ENCODE data around the gene GK.
A peak's percentile ranks its signal among the peaks of the same experiment; 100 is the strongest.
"Not testable (repeated sequence)": the region's sequence is repeated elsewhere in the genome, so short reads cannot be mapped to it uniquely, and the experiment has no call there.

The GK gene

GRCh38 chrX:30748342-30748960 is 95.2 kb downstream of the GK start:
- Histone ChIP-seq H3K23ac (ENCODE audit: low read length) (no peak overlapping the region), H3K4me2 (ENCODE audit: low read length) (no peak overlapping the region), H2AK5ac (ENCODE audit: low read length) (no peak overlapping the region), H3K4ac (ENCODE audit: low read depth, low read length) (no peak overlapping the region), H2BK120ac (ENCODE audit: insufficient read depth, low read length, poor library complexity) (no peak overlapping the region), H3K79me2 (ENCODE audit: control insufficient read depth, insufficient read depth, low read length, poor library complexity) (no peaks in the 10 kb centered on the region), H3K27ac (ENCODE audit: low read depth, low read length) (no peak overlapping the region), H3K18ac (ENCODE audit: low read length) (no peak overlapping the region), H4K12ac (ENCODE audit: low read depth, low read length) (no peak overlapping the region), H3K36me3 (ENCODE audit: control insufficient read depth in 1 of 2, insufficient read depth in 2 of 2, low read length in 2 of 2) (no peaks in the 10 kb centered on the region), H3K4me1 (ENCODE audit: control insufficient read depth in 1 of 2, insufficient read depth in 2 of 2, low read length in 2 of 2) (no peaks in the 10 kb centered on the region), H2BK5ac (ENCODE audit: low read depth, low read length, poor library complexity) (no peak overlapping the region), H3K4me3 (ENCODE audit: low read depth, low read length) (no peak overlapping the region), H3K9me3 (ENCODE audit: insufficient read depth, low read depth, low read length) (no peaks in the 10 kb centered on the region), H3K27me3 (ENCODE audit: insufficient read depth, low read length) (no peaks in the 10 kb centered on the region), H2AFZ (ENCODE audit: insufficient read depth, low read length, poor library complexity) (no peak overlapping the region), H3K79me1 (ENCODE audit: low read length) (no peaks in the 10 kb centered on the region), H4K8ac (ENCODE audit: low read depth, low read length) (no peak overlapping the region), H4K91ac (ENCODE audit: low read depth, low read length) (no peak overlapping the region), H2BK12ac (ENCODE audit: low read length) (no peak overlapping the region), H3K9ac (ENCODE audit: low read length) (no peak overlapping the region), H3K14ac (ENCODE audit: low read length) (no peak overlapping the region)
- no CpG with 5 or more reads among the region's 11 CpGs for WGBS (ENCODE audit: extremely low coverage, insufficient coverage, insufficient read length)
- DNase-seq, result peak; percentile 66 to 72

GRCh38 chrX:30751497-30751896 is 98.3 kb downstream of the GK start:
- no CpG with 5 or more reads among the region's 3 CpGs for WGBS (ENCODE audit: extremely low coverage, insufficient coverage, insufficient read length)

GRCh38 chrX:30762755-30763154 is 109.5 kb downstream of the GK start:
- no peak overlapping the region for H4K91ac ChIP-seq (ENCODE audit: low read depth, low read length)
- no peak overlapping the region for H3K23ac ChIP-seq (ENCODE audit: low read length)
- no peaks in the 10 kb centered on the region for H3K9me3 ChIP-seq (ENCODE audit: insufficient read depth, low read depth, low read length)
- H2BK12ac ChIP-seq (ENCODE audit: low read length), result no peak overlapping the region
- no peaks in the 10 kb centered on the region for H3K4me1 ChIP-seq (ENCODE audit: control insufficient read depth in 1 of 2, insufficient read depth in 2 of 2, low read length in 2 of 2)
- no peaks in the 10 kb centered on the region for H3K79me2 ChIP-seq (ENCODE audit: control insufficient read depth, insufficient read depth, low read length, poor library complexity)
- H3K4ac ChIP-seq (ENCODE audit: low read depth, low read length), result no peak overlapping the region
- no peak overlapping the region for H4K12ac ChIP-seq (ENCODE audit: low read depth, low read length)
- H2AFZ ChIP-seq (ENCODE audit: insufficient read depth, low read length, poor library complexity), result no peak overlapping the region
- no peak for DNase-seq
- H4K8ac ChIP-seq (ENCODE audit: low read depth, low read length), result no peak overlapping the region
- H2AK5ac ChIP-seq (ENCODE audit: low read length), result no peak overlapping the region
- no peak overlapping the region for H3K27ac ChIP-seq (ENCODE audit: low read depth, low read length)
- no peak overlapping the region for H2BK5ac ChIP-seq (ENCODE audit: low read depth, low read length, poor library complexity)
- no CpG with 5 or more reads among the region's 3 CpGs for WGBS (ENCODE audit: extremely low coverage, insufficient coverage, insufficient read length)
- no peak overlapping the region for H3K4me3 ChIP-seq (ENCODE audit: low read depth, low read length)
- H3K36me3 ChIP-seq (ENCODE audit: control insufficient read depth in 1 of 2, insufficient read depth in 2 of 2, low read length in 2 of 2), result no peaks in the 10 kb centered on the region
- no peak overlapping the region for H3K14ac ChIP-seq (ENCODE audit: low read length)
- H2BK120ac ChIP-seq (ENCODE audit: insufficient read depth, low read length, poor library complexity), result no peak overlapping the region
- H3K27me3 ChIP-seq (ENCODE audit: insufficient read depth, low read length), result no peaks in the 10 kb centered on the region
- H3K9ac ChIP-seq (ENCODE audit: low read length), result no peak overlapping the region
- no peak overlapping the region for H3K4me2 ChIP-seq (ENCODE audit: low read length)
- no peaks in the 10 kb centered on the region for H3K79me1 ChIP-seq (ENCODE audit: low read length)
- no peak overlapping the region for H3K18ac ChIP-seq (ENCODE audit: low read length)

More at GRCh38 chrX:30751497-30751896, 98.3 kb downstream of the GK start:
- no peak overlapping the region for H3K4ac ChIP-seq (ENCODE audit: low read depth, low read length)
- H2AK5ac ChIP-seq (ENCODE audit: low read length), result no peak overlapping the region
- no peak overlapping the region for H3K27ac ChIP-seq (ENCODE audit: low read depth, low read length)
- H3K4me2 ChIP-seq (ENCODE audit: low read length), result no peak overlapping the region
- H4K8ac ChIP-seq (ENCODE audit: low read depth, low read length), result no peak overlapping the region
- H3K4me3 ChIP-seq (ENCODE audit: low read depth, low read length), result no peak overlapping the region
- no peak overlapping the region for H2AFZ ChIP-seq (ENCODE audit: insufficient read depth, low read length, poor library complexity)
- H4K91ac ChIP-seq (ENCODE audit: low read depth, low read length), result no peak overlapping the region
- peak; percentile 15 to 38 for DNase-seq
- no peaks in the 10 kb centered on the region for H3K36me3 ChIP-seq (ENCODE audit: control insufficient read depth in 1 of 2, insufficient read depth in 2 of 2, low read length in 2 of 2)
- no peaks in the 10 kb centered on the region for H3K79me2 ChIP-seq (ENCODE audit: control insufficient read depth, insufficient read depth, low read length, poor library complexity)
- no peak overlapping the region for H4K12ac ChIP-seq (ENCODE audit: low read depth, low read length)
- H2BK12ac ChIP-seq (ENCODE audit: low read length), result no peak overlapping the region
- H3K27me3 ChIP-seq (ENCODE audit: insufficient read depth, low read length), result no peaks in the 10 kb centered on the region
- H3K23ac ChIP-seq (ENCODE audit: low read length), result no peak overlapping the region
- H2BK5ac ChIP-seq (ENCODE audit: low read depth, low read length, poor library complexity), result no peak overlapping the region
- no peak overlapping the region for H3K9ac ChIP-seq (ENCODE audit: low read length)
- H3K79me1 ChIP-seq (ENCODE audit: low read length), result no peaks in the 10 kb centered on the region
- no peaks in the 10 kb centered on the region for H3K4me1 ChIP-seq (ENCODE audit: control insufficient read depth in 1 of 2, insufficient read depth in 2 of 2, low read length in 2 of 2)
- H3K9me3 ChIP-seq (ENCODE audit: insufficient read depth, low read depth, low read length), result no peaks in the 10 kb centered on the region
- H2BK120ac ChIP-seq (ENCODE audit: insufficient read depth, low read length, poor library complexity), result no peak overlapping the region
- H3K14ac ChIP-seq (ENCODE audit: low read length), result no peak overlapping the region
- H3K18ac ChIP-seq (ENCODE audit: low read length), result no peak overlapping the region

GRCh38 chrX:30773764-30774163 is 120.5 kb downstream of the GK start:
- H2BK120ac ChIP-seq (ENCODE audit: insufficient read depth, low read length, poor library complexity); H3K18ac ChIP-seq (ENCODE audit: low read length); H3K4me2 ChIP-seq (ENCODE audit: low read length); H2BK5ac ChIP-seq (ENCODE audit: low read depth, low read length, poor library complexity); H3K23ac ChIP-seq (ENCODE audit: low read length); H3K9me3 ChIP-seq (ENCODE audit: insufficient read depth, low read depth, low read length); H3K27ac ChIP-seq (ENCODE audit: low read depth, low read length); H3K4ac ChIP-seq (ENCODE audit: low read depth, low read length); H3K79me2 ChIP-seq (ENCODE audit: control insufficient read depth, insufficient read depth, low read length, poor library complexity); H4K12ac ChIP-seq (ENCODE audit: low read depth, low read length); H3K4me1 ChIP-seq (ENCODE audit: control insufficient read depth in 1 of 2, insufficient read depth in 2 of 2, low read length in 2 of 2); H3K14ac ChIP-seq (ENCODE audit: low read length); H3K36me3 ChIP-seq (ENCODE audit: control insufficient read depth in 1 of 2, insufficient read depth in 2 of 2, low read length in 2 of 2); H2AFZ ChIP-seq (ENCODE audit: insufficient read depth, low read length, poor library complexity); DNase-seq; H3K79me1 ChIP-seq (ENCODE audit: low read length); H2AK5ac ChIP-seq (ENCODE audit: low read length); H3K9ac ChIP-seq (ENCODE audit: low read length); H4K91ac ChIP-seq (ENCODE audit: low read depth, low read length); H3K27me3 ChIP-seq (ENCODE audit: insufficient read depth, low read length); H4K8ac ChIP-seq (ENCODE audit: low read depth, low read length); H3K4me3 ChIP-seq (ENCODE audit: low read depth, low read length); H2BK12ac ChIP-seq (ENCODE audit: low read length): not testable (repeated sequence)
- WGBS (ENCODE audit: extremely low coverage, insufficient coverage, insufficient read length), result no CpG with 5 or more reads among the region's 7 CpGs
